Endothelial cell of umbilical vein (primary cell): Measurements from ENCODE around the gene SCAF11. TPM values are rescaled to one million over a fixed set of nuclear protein-coding genes. Genes with fewer than 3 reads are reported as not detected.

Source experiments
- BruUV-seq: library from RNA; stranded (reverse); fragments of 400-500 nt; replicated peaks from 2 replicates; lab custom pipeline; 2021; lab: Mats Ljungman, UMichigan
- CTCF ChIA-PET: fragments of 300-600, 350-600 bp; sonication (Branson Sonifier 250); formaldehyde crosslinking; loops from one replicate; lab custom pipeline; 2021; ENCODE audit warnings: antibody characterized with exemption, inconsistent platforms; lab: Charles Lee
- POLR2A ChIA-PET: fragments of 300-600, 350-600 bp; sonication (Branson Sonifier 250); formaldehyde crosslinking; loops from one replicate; lab custom pipeline; 2021; ENCODE audit warnings: antibody characterized with exemption, inconsistent platforms; lab: Charles Lee
- DNase-seq: peaks from one replicate; pipeline ENCODE4 v3.0.0-alpha.2; 2011; ENCODE audit warnings: low read depth, low spot score
- FAIRE-seq: peaks from 2 replicates; lab custom pipeline; 2011; peaks lifted over from hg19 to GRCh38; lab: Jason Lieb, UNC
- H2AFZ ChIP-seq: 2 replicates; pipeline ENCODE4 v1.6.0; 2012; ENCODE audit warnings: low read depth, low read length, control low read depth, inconsistent platforms
- H3K27ac ChIP-seq: 2 replicates; pipeline ENCODE4 v1.5.1; 2011; ENCODE audit warnings: low read depth, mild to moderate bottlenecking, control low read depth, low read length, moderate library complexity; ENCODE audit not compliant: insufficient read depth
- H3K27me3 ChIP-seq, 2 experiments: 2 replicates each; pipeline versions ENCODE4 v1.6.0 to v1.6.1; 2011; ENCODE audit warnings: low read length in 2 of 2, mixed read lengths in 1 of 2; ENCODE audit not compliant: control insufficient read depth in 2 of 2, insufficient read depth in 2 of 2
- H3K36me3 ChIP-seq, 2 experiments: 2 replicates in 1 of 2; 3 replicates in 1 of 2; pipeline ENCODE4 v1.5.1; 2011; ENCODE audit warnings: low read length in 2 of 2, mild to moderate bottlenecking in 1 of 2, moderate library complexity in 1 of 2; ENCODE audit not compliant: control insufficient read depth in 2 of 2, insufficient read depth in 2 of 2; ENCODE audit errors: extremely low read depth in 1 of 2
- H3K4me1 ChIP-seq: 3 replicates; pipeline ENCODE4 v1.5.1; 2011; ENCODE audit warnings: mild to moderate bottlenecking, low read length; ENCODE audit not compliant: control insufficient read depth, insufficient read depth; ENCODE audit errors: extremely low read depth
- H3K4me2 ChIP-seq: 2 replicates; pipeline ENCODE4 v1.6.1; 2011; ENCODE audit warnings: low read length, control low read depth, mixed read lengths; ENCODE audit not compliant: insufficient read depth
- H3K4me3 ChIP-seq, 3 experiments: fragments of 200-600 bp in 1 of 3; sonication (generic), shearing (Covaris generic) in 1 of 3; replicated peaks in 1 of 3; 2 replicates each; pipeline ENCODE4 v1.5.1; 2011 to 2016; ENCODE audit warnings: control low read depth in 3 of 3, low read length in 3 of 3, mild to moderate bottlenecking in 2 of 3, inconsistent platforms in 1 of 3, low read depth in 1 of 3, moderate library complexity in 1 of 3; ENCODE audit not compliant: insufficient read depth in 1 of 3
- H3K79me2 ChIP-seq: 2 replicates; pipeline ENCODE4 v1.6.0; 2012; ENCODE audit warnings: low read length, inconsistent platforms; ENCODE audit not compliant: control insufficient read depth, insufficient read depth
- H3K9ac ChIP-seq: replicated peaks from 2 replicates; pipeline ENCODE3; 2011; ENCODE audit warnings: low read length, control low read depth; ENCODE audit not compliant: insufficient read depth; ENCODE audit errors: extremely low read depth
- H3K9me1 ChIP-seq: replicated peaks from 3 replicates; pipeline ENCODE4 v1.6.0; 2011; ENCODE audit warnings: mild to moderate bottlenecking, low read length; ENCODE audit not compliant: control insufficient read depth, insufficient read depth; ENCODE audit errors: extremely low read depth
- H3K9me3 ChIP-seq: replicated peaks from 2 replicates; pipeline ENCODE4 v1.5.1; 2012; ENCODE audit warnings: low read length, inconsistent platforms; ENCODE audit not compliant: control insufficient read depth, insufficient read depth
- H4K20me1 ChIP-seq: replicated peaks from 2 replicates; pipeline ENCODE3; 2011; ENCODE audit warnings: mild to moderate bottlenecking, low read length; ENCODE audit not compliant: control insufficient read depth, insufficient read depth; ENCODE audit errors: extremely low read depth
- EZH2 ChIP-seq: IDR thresholded peaks from 2 replicates; pipeline ENCODE4 v1.6.1; 2012; ENCODE audit warnings: borderline replicate concordance, low read depth, mild to moderate bottlenecking, moderate library complexity, low read length, inconsistent platforms; ENCODE audit not compliant: severe bottlenecking
- FOS ChIP-seq: IDR thresholded peaks from 2 replicates; pipeline ENCODE4 v1.6.1; 2011; ENCODE audit warnings: mild to moderate bottlenecking, low read length, moderate library complexity, borderline replicate concordance; ENCODE audit not compliant: insufficient read depth
- GATA2 ChIP-seq: IDR thresholded peaks from 2 replicates; pipeline ENCODE4 v1.7.0; 2011; ENCODE audit warnings: low read depth, mild to moderate bottlenecking, moderate library complexity, mixed read lengths, low read length; ENCODE audit not compliant: insufficient read length, insufficient read depth
- JUN ChIP-seq: IDR thresholded peaks from 2 replicates; pipeline ENCODE4 v1.6.1; 2011; ENCODE audit warnings: borderline replicate concordance, low read depth; ENCODE audit not compliant: insufficient read length, insufficient read depth
- MYC ChIP-seq: IDR thresholded peaks from one replicate; pipeline ENCODE4 v1.6.1; 2011; ENCODE audit warnings: mild to moderate bottlenecking, low read depth, low read length
- POLR2A ChIP-seq: IDR thresholded peaks from 2 replicates; pipeline ENCODE4 v1.6.1; 2012; ENCODE audit warnings: low read depth, mild to moderate bottlenecking, control low read depth, low read length
- POLR2AphosphoS5 ChIP-seq: IDR thresholded peaks from 2 replicates; pipeline ENCODE4 v1.6.1; 2012; ENCODE audit warnings: low read depth, mild to moderate bottlenecking, control low read depth, low read length, moderate library complexity; ENCODE audit not compliant: insufficient read depth
- dilution Hi-C: fragments of 300-500 bp; cut with MboI; formaldehyde crosslinking; loops from one replicate; pipeline ENCODE4 v1.15.0; 2019; ENCODE audit warnings: low sequenced_read_pairs; ENCODE audit not compliant: extremely low pct_ligation_motif_present
- intact Hi-C: fragments of 100-400 bp; cut with micrococcal nuclease; formaldehyde crosslinking; loops from one replicate; pipeline ENCODE4 v1.10.0; 2022
- polyA plus RNA-seq, 4 experiments: library from polyadenylated mRNA; depleted of rRNA in 3 of 4; stranded (reverse) in 3 of 4; unstranded in 1 of 4; fragments of >200 nt; gene quantifications; 2 replicates each; pipeline versions ENCODE4 v1.2.1 to v1.2.3, GENCODE V29; 2011 to 2012; ENCODE audit warnings: missing spikeins in 1 of 4
- total RNA-seq: library from RNA; stranded (reverse); gene quantifications from 2 replicates; pipeline ENCODE4 v1.2.3, GENCODE V29; 2021
- TF ChIP-seq, protein P1 (sequence below), 2 donors: IDR thresholded peaks; 1 replicate in 1 of 2; 2 replicates in 1 of 2; pipeline ENCODE4 v1.5.1; 2011; ENCODE audit warnings: low read length in 2 of 2, mild to moderate bottlenecking in 2 of 2, moderate library complexity in 2 of 2, control low read depth in 1 of 2, inconsistent platforms in 1 of 2, low read depth in 1 of 2; ENCODE audit not compliant: insufficient read depth in 1 of 2; ENCODE audit errors: extremely low read depth in 1 of 2
- TF ChIP-seq, protein P2 (sequence below): IDR thresholded peaks from 2 replicates; pipeline ENCODE4 v1.6.1; 2011; ENCODE audit not compliant: insufficient read depth, insufficient read length

Gene SCAF11
- total and polyA plus RNA-seq, 2 donors (not counting 3 experiments of a cell fraction or from before 2014, with no cell fraction given), result 20.9 to 109 TPM

DNA sequence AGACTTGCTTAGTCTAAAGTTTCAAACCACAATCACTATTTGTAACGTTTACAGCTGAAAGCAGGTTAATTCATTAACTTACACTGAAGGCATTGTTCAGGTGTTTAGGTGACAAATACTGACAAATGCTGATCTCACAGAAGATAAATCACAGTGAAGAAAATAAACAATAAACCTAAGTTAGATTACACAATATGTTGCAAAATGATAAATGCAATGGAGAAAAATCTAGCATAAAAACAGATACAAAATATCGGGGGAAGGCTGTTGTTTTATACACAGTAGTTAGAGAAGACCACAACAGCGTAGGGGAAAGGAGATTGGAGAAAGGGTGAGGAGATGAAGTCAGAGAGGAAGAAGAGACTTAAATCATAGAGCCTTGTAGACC, 3.0 kb downstream of the SCAF11 start:
- dilution Hi-C loops, result no loop called here
- Histone ChIP-seq H3K9me3 (no peaks in the 10 kb centered on the region), H3K27ac (no peak overlapping the region)

More for the DNA sequence above, 3.0 kb downstream of the SCAF11 start:
- no peaks in the 10 kb centered on the region for H3K36me3 ChIP-seq
- no peaks in the 10 kb centered on the region for H3K9me1 ChIP-seq
- no peaks in the 10 kb centered on the region for H3K27me3 ChIP-seq
- H3K9ac ChIP-seq, result no peak overlapping the region
- ChIA-PET POLR2A (no interaction called here), CTCF (no interaction called here)
- intact Hi-C loops, result no loop called here
- no peak for TF ChIP-seq EZH2
- TF ChIP-seq, protein P1, sequence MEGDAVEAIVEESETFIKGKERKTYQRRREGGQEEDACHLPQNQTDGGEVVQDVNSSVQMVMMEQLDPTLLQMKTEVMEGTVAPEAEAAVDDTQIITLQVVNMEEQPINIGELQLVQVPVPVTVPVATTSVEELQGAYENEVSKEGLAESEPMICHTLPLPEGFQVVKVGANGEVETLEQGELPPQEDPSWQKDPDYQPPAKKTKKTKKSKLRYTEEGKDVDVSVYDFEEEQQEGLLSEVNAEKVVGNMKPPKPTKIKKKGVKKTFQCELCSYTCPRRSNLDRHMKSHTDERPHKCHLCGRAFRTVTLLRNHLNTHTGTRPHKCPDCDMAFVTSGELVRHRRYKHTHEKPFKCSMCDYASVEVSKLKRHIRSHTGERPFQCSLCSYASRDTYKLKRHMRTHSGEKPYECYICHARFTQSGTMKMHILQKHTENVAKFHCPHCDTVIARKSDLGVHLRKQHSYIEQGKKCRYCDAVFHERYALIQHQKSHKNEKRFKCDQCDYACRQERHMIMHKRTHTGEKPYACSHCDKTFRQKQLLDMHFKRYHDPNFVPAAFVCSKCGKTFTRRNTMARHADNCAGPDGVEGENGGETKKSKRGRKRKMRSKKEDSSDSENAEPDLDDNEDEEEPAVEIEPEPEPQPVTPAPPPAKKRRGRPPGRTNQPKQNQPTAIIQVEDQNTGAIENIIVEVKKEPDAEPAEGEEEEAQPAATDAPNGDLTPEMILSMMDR (IDR thresholded peaks at IDR 0.05; ENCODE audit: extremely low read depth in 1 of 2, insufficient read depth in 1 of 2, low read depth in 1 of 2, low read length in 2 of 2), result no peak
- TF ChIP-seq GATA2, result no peak
- no peak for TF ChIP-seq JUN
- no peak for TF ChIP-seq MYC
- TF ChIP-seq, protein P2, sequence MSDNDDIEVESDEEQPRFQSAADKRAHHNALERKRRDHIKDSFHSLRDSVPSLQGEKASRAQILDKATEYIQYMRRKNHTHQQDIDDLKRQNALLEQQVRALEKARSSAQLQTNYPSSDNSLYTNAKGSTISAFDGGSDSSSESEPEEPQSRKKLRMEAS, result no peak
- no peak for TF ChIP-seq FOS
- TF ChIP-seq POLR2AphosphoS5, result no peak
- no peak for TF ChIP-seq POLR2A
- H3K4me3 ChIP-seq, result no peak overlapping the region
- DNase-seq, result no peak
- H2AFZ ChIP-seq, result no peak overlapping the region
- peaks cover 5% of the 10 kb centered on the region for H4K20me1 ChIP-seq
- FAIRE-seq, result no peak
- H3K79me2 ChIP-seq, result peaks cover 79% of the 10 kb centered on the region
- peaks cover 16% of the 10 kb centered on the region for H3K4me1 ChIP-seq
- no TSS peak for BruUV-seq
- H3K4me2 ChIP-seq, result no peak overlapping the region
